Neural progenitor cell (in vitro differentiated cells): ENCODE measurements around the gene NBEAL2. TPM values are rescaled to one million over a fixed set of nuclear protein-coding genes. Genes with fewer than 3 reads are reported as not detected.
A peak's percentile ranks its signal among the peaks of the same experiment; 100 is the strongest.

Experiments used
- DNase-seq: peaks from one replicate; pipeline ENCODE4 v3.0.0-alpha.2; 2016; ENCODE audit warnings: low spot score
- H2AFZ ChIP-seq: fragments of 200-600 bp; sonication (generic); replicated peaks from 2 replicates; pipeline ENCODE4 v1.6.1; 2016; ENCODE audit warnings: antibody characterized with exemption
- H3F3A ChIP-seq: fragments of 200-600 bp; sonication (generic); 2 replicates; pipeline ENCODE4 v1.6.1; 2016; ENCODE audit warnings: antibody characterized with exemption, low read depth
- H3K27ac ChIP-seq: fragments of 200-600 bp; sonication (generic); 2 replicates; pipeline ENCODE4 v1.5.1; 2016; ENCODE audit warnings: mild to moderate bottlenecking
- H3K27me3 ChIP-seq: fragments of 200-600 bp; sonication (generic); 2 replicates; pipeline ENCODE4 v1.6.1; 2016; ENCODE audit warnings: mild to moderate bottlenecking, moderate library complexity
- H3K36me3 ChIP-seq: fragments of 200-600 bp; sonication (generic); 2 replicates; pipeline ENCODE4 v1.5.1; 2016
- H3K4me1 ChIP-seq: fragments of 200-600 bp; sonication (generic); 2 replicates; pipeline ENCODE4 v1.6.1; 2016; ENCODE audit warnings: mixed run types
- H3K4me2 ChIP-seq: fragments of 200-600 bp; sonication (generic); 2 replicates; pipeline ENCODE4 v1.6.1; 2016
- H3K4me3 ChIP-seq: fragments of 200-600 bp; sonication (generic); 2 replicates; pipeline ENCODE4 v1.5.1; 2016
- H3K79me2 ChIP-seq: fragments of 200-600 bp; sonication (generic); 2 replicates; pipeline ENCODE4 v1.6.1; 2016; ENCODE audit warnings: low read depth
- H3K9ac ChIP-seq: fragments of 200-600 bp; sonication (generic); 2 replicates; pipeline ENCODE4 v1.6.1; 2016
- H3K9me3 ChIP-seq: fragments of 200-600 bp; sonication (generic); 2 replicates; pipeline ENCODE4 v1.5.1; 2016; ENCODE audit warnings: low read depth
- H4K20me1 ChIP-seq: fragments of 200-600 bp; sonication (generic); 2 replicates; pipeline ENCODE4 v1.6.1; 2016; ENCODE audit warnings: low read depth
- H3K27ac Mint-ChIP-seq: 3 replicates; pipeline ENCODE4 v1.8.0; 2021; ENCODE audit warnings: mixed read lengths
- H3K27me3 Mint-ChIP-seq: 2 replicates; pipeline ENCODE4 v1.8.0; 2022; ENCODE audit warnings: low read depth, mild to moderate bottlenecking, inconsistent platforms, moderate library complexity, mixed read lengths; ENCODE audit not compliant: insufficient read depth
- H3K36me3 Mint-ChIP-seq: 3 replicates; pipeline ENCODE4 v1.8.0; 2021; ENCODE audit warnings: mixed read lengths
- H3K4me1 Mint-ChIP-seq: 3 replicates; pipeline ENCODE4 v1.8.0; 2021; ENCODE audit warnings: mixed read lengths
- H3K4me3 Mint-ChIP-seq: 3 replicates; pipeline ENCODE4 v1.8.0; 2021; ENCODE audit warnings: mild to moderate bottlenecking, moderate library complexity, mixed read lengths
- H3K9me3 Mint-ChIP-seq: 3 replicates; pipeline ENCODE4 v1.8.0; 2020; ENCODE audit warnings: mixed read lengths
- EZH2 ChIP-seq: fragments of 200-600 bp; sonication (generic); IDR thresholded peaks from 2 replicates; pipeline ENCODE4 v1.6.1; 2017; ENCODE audit warnings: antibody characterized with exemption, mild to moderate bottlenecking, moderate library complexity
- EZH2phosphoT487 ChIP-seq: fragments of 200-600 bp; sonication (generic); IDR thresholded peaks from 2 replicates; pipeline ENCODE4 v1.6.1; 2017; ENCODE audit warnings: antibody characterized with exemption
- total RNA-seq: library from RNA; depleted of rRNA; stranded (reverse); fragments of >200 nt; gene quantifications from 2 replicates; pipeline ENCODE4 v1.2.3, GENCODE V29; 2015; ENCODE audit warnings: low replicate concordance
- TF ChIP-seq, protein P1 (sequence below): fragments of 200-600 bp; sonication (generic); IDR thresholded peaks from 2 replicates; pipeline ENCODE4 v1.5.1; 2017; ENCODE audit warnings: antibody characterized with exemption, mild to moderate bottlenecking

Gene NBEAL2
- total RNA-seq, 1 donor from 2014 or later: 6.3 TPM

DNA sequence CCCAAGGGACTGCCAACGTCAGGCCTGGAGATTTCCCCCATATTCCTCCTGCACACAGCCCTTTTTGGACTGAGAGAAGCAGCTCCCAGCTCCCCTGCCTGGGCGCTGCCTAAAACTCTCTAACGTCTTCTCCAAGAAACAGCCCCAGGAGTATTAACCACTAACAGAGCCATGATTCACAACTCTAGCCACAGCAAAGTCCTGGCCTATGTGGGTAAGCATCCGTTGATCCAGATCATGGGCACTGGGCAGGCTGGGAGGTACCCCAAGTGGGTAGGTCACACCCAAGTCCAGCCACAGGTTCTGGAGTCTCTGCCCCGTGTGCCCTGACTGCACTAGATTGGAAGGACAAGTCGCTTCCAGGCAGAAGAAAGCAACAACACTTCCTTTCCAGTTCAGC is 31.9 kb downstream of the NBEAL2 start:
- no peak overlapping the region for H3K4me2 ChIP-seq
- no peak overlapping the region for H2AFZ ChIP-seq
- H3K4me1 Mint-ChIP-seq: peaks cover 4% of the 10 kb centered on the region
- H3K4me3 Mint-ChIP-seq: no peak overlapping the region
- H3K9me3 ChIP-seq: no peaks in the 10 kb centered on the region
- peaks cover 3% of the 10 kb centered on the region for H3K36me3 Mint-ChIP-seq
- H3K27me3 ChIP-seq: no peaks in the 10 kb centered on the region
- H3K79me2 ChIP-seq: no peaks in the 10 kb centered on the region
- H3K36me3 ChIP-seq: no peaks in the 10 kb centered on the region
- H3F3A ChIP-seq: peaks cover 11% of the 10 kb centered on the region
- no peaks in the 10 kb centered on the region for H4K20me1 ChIP-seq
- no peak overlapping the region for H3K27ac ChIP-seq
- H3K27me3 Mint-ChIP-seq: no peaks in the 10 kb centered on the region
- H3K9ac ChIP-seq: no peak overlapping the region
- peaks cover 3% of the 10 kb centered on the region for H3K4me1 ChIP-seq
- H3K9me3 Mint-ChIP-seq: no peaks in the 10 kb centered on the region
- DNase-seq: no peak
- TF ChIP-seq EZH2 (no peak), EZH2phosphoT487 (no peak)
- TF ChIP-seq, protein P1, sequence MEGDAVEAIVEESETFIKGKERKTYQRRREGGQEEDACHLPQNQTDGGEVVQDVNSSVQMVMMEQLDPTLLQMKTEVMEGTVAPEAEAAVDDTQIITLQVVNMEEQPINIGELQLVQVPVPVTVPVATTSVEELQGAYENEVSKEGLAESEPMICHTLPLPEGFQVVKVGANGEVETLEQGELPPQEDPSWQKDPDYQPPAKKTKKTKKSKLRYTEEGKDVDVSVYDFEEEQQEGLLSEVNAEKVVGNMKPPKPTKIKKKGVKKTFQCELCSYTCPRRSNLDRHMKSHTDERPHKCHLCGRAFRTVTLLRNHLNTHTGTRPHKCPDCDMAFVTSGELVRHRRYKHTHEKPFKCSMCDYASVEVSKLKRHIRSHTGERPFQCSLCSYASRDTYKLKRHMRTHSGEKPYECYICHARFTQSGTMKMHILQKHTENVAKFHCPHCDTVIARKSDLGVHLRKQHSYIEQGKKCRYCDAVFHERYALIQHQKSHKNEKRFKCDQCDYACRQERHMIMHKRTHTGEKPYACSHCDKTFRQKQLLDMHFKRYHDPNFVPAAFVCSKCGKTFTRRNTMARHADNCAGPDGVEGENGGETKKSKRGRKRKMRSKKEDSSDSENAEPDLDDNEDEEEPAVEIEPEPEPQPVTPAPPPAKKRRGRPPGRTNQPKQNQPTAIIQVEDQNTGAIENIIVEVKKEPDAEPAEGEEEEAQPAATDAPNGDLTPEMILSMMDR: no peak
- no peak overlapping the region for H3K4me3 ChIP-seq
- peak overlapping the region; percentile 69 for H3K27ac Mint-ChIP-seq

DNA sequence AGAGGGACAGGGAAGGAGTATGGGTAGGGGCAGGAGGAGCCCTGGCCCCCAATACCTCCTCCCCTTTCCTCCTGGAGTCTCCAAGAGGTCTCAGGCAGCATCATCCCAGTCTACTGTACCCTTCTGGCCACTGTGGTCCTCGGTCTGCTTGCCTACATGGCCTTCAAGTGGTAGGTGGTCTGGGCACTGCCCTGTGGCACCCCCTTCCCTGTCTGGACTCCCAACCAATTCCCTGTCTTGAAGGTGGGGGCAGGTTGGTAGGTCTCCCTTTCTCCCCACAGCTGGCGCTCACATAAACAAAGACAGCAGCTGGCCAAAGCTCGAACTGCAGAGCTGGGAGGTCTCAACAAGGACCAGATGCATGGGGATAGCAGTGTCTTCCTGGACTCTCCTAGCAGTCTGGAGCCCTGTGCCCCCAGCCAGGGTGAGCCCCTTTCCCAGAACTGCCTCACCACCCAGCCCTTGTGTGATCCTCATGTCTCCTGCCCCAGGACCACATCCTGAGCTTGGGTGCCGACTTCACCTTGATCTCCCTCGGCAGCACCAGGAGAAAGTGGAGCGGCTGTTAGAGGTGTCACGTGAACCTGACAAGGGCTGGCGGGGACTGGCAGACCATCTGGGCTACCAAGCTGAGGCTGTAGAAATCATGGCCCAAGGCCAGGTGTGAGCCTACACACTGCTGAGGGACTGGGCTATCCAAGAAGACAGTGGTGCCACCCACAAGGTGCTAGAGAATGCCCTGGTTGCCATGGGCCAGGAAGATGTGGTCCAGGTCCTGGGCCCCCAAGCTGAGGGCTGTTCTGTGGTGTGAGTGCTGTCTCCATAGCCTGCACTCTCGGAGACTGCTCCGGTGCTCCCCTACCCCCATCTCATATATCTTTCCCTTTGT is 33.1 kb downstream of the NBEAL2 start:
- Histone ChIP-seq H3K79me2 (no peaks in the 10 kb centered on the region), H3K4me3 (no peak overlapping the region), H3K27me3 (no peaks in the 10 kb centered on the region), H3K4me1 (peaks cover 3% of the 10 kb centered on the region), H3F3A (peaks cover 11% of the 10 kb centered on the region), H3K4me2 (no peak overlapping the region), H4K20me1 (no peaks in the 10 kb centered on the region), H3K36me3 (no peaks in the 10 kb centered on the region), H3K9me3 (no peaks in the 10 kb centered on the region), H3K9ac (no peak overlapping the region), H3K27ac (no peak overlapping the region), H2AFZ (no peak overlapping the region)
- Mint-ChIP-seq H3K9me3 (no peaks in the 10 kb centered on the region), H3K4me3 (no peak overlapping the region), H3K27me3 (no peaks in the 10 kb centered on the region), H3K36me3 (peaks cover 6% of the 10 kb centered on the region), H3K27ac (no peak overlapping the region), H3K4me1 (peaks cover 4% of the 10 kb centered on the region)
- TF ChIP-seq EZH2: no peak
- no peak for TF ChIP-seq EZH2phosphoT487
- TF ChIP-seq, protein P1: no peak
- DNase-seq: no peak

DNA sequence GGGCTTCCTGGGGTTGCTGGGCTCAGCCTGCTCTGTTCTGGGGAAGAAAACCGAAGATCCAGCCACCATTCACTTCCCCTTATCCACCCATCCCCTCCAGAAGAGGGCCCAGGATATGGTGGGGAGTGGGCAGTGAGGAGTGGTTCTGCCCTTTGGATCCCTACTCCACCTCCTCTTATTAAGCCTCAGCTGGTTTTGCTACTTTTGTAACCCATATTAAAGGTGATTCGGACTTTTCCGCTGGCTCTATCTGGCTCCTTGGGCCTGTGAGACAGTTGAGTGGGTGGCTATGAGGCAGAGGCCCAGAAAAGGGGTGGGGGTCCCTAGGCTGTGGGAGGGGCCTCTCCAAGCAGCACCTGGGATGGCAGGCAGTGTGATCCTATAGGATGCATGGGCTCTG is 33.8 kb downstream of the NBEAL2 start:
- Histone ChIP-seq H3F3A (peaks cover 11% of the 10 kb centered on the region), H3K27ac (no peak overlapping the region), H3K4me3 (no peak overlapping the region), H3K4me1 (peaks cover 3% of the 10 kb centered on the region), H3K79me2 (no peaks in the 10 kb centered on the region), H2AFZ (no peak overlapping the region), H3K9ac (no peak overlapping the region), H4K20me1 (no peaks in the 10 kb centered on the region), H3K4me2 (no peak overlapping the region), H3K36me3 (no peaks in the 10 kb centered on the region), H3K9me3 (no peaks in the 10 kb centered on the region), H3K27me3 (no peaks in the 10 kb centered on the region)
- Mint-ChIP-seq H3K27ac (no peak overlapping the region), H3K9me3 (no peaks in the 10 kb centered on the region), H3K27me3 (no peaks in the 10 kb centered on the region), H3K4me3 (no peak overlapping the region), H3K36me3 (peaks cover 6% of the 10 kb centered on the region), H3K4me1 (peaks cover 4% of the 10 kb centered on the region)
- no peak for DNase-seq
- TF ChIP-seq, protein P1: no peak
- no peak for TF ChIP-seq EZH2
- no peak for TF ChIP-seq EZH2phosphoT487
